ENCODE measurements around the gene ERC2.

The ERC2 gene

GRCh38 chr3:55556619-55557537, 911.4 kb downstream of the ERC2 start:
- DNase-seq (ENCODE audit: low spot score): no peak

GRCh38 chr3:55555873-55556618, 912.2 kb downstream of the ERC2 start:
- DNase-seq (ENCODE audit: low spot score): no peak

- no peak for DNase-seq (ENCODE audit: low spot score)
These were observed 913.4 kb downstream of the ERC2 start for GRCh38 chr3:55554634-55555425.

GRCh38 chr3:55551644-55552043, 916.6 kb downstream of the ERC2 start:
- DNase-seq (ENCODE audit: low spot score): no peak

GRCh38 chr3:55549177-55549576, 919.1 kb downstream of the ERC2 start:
- DNase-seq (ENCODE audit: low spot score): no peak

- no peak for DNase-seq (ENCODE audit: low spot score)
These were observed 921.2 kb downstream of the ERC2 start for GRCh38 chr3:55546866-55547669.

GRCh38 chr3:55545995-55546394, 922.3 kb downstream of the ERC2 start:
- no peak for DNase-seq (ENCODE audit: low spot score)

- no peak for DNase-seq (ENCODE audit: low spot score)
These were observed 924.0 kb downstream of the ERC2 start for GRCh38 chr3:55544219-55544618.

- no peak for DNase-seq (ENCODE audit: low spot score)
These were observed 925.1 kb downstream of the ERC2 start for GRCh38 chr3:55543181-55543614.

GRCh38 chr3:55541456-55541855, 926.8 kb downstream of the ERC2 start:
- no peak for DNase-seq (ENCODE audit: low spot score)

- no peak for DNase-seq (ENCODE audit: low spot score)
These were observed 927.3 kb downstream of the ERC2 start for GRCh38 chr3:55541016-55541415.

- no peak for DNase-seq (ENCODE audit: low spot score)
These were observed 927.7 kb downstream of the ERC2 start for GRCh38 chr3:55540579-55540978.

GRCh38 chr3:55538158-55538557, 930.1 kb downstream of the ERC2 start:
- DNase-seq (ENCODE audit: low spot score): no peak

- no peak for DNase-seq (ENCODE audit: low spot score)
These were observed 930.7 kb downstream of the ERC2 start for GRCh38 chr3:55537563-55537962.

GRCh38 chr3:55537129-55537528, 931.1 kb downstream of the ERC2 start:
- DNase-seq (ENCODE audit: low spot score): no peak

GRCh38 chr3:55534876-55535275, 933.4 kb downstream of the ERC2 start:
- no peak for DNase-seq (ENCODE audit: low spot score)

GRCh38 chr3:55532806-55533205, 935.5 kb downstream of the ERC2 start:
- no peak for DNase-seq (ENCODE audit: low spot score)

- DNase-seq (ENCODE audit: low spot score): no peak
These were observed 936.9 kb downstream of the ERC2 start for GRCh38 chr3:55531321-55531720.

- no peak for DNase-seq (ENCODE audit: low spot score)
These were observed 940.9 kb downstream of the ERC2 start for GRCh38 chr3:55527361-55527760.

- no peak for DNase-seq (ENCODE audit: low spot score)
These were observed 941.8 kb downstream of the ERC2 start for GRCh38 chr3:55526332-55527030.

GRCh38 chr3:55525436-55525835, 942.8 kb downstream of the ERC2 start:
- DNase-seq (ENCODE audit: low spot score): no peak

Measured in globus pallidus (tissue), 1 donor.